Activated naive CD4-positive, alpha-beta T cell treated with anti-CD3 and anti-CD28 coated beads, Interleukin-2, amount 10 ng/mL, durations not matched to agents 7 days and 5 days (primary cell): ENCODE results near the gene GNG7.
"Not testable (repeated sequence)": the region's sequence is repeated elsewhere in the genome, so short reads cannot be mapped to it uniquely, and the experiment has no call there.

Experiments used
- CTCF ChIA-PET: fragments of 350-600 bp; sonication (Branson Sonifier 250); formaldehyde crosslinking; loops from one replicate; lab custom pipeline; 2021; ENCODE audit warnings: antibody characterized with exemption; lab: Charles Lee
- DNase-seq: peaks from one replicate; pipeline ENCODE4 v3.0.0-alpha.2; 2020
- H3K27ac Mint-ChIP-seq: one replicate; pipeline ENCODE4 v1.8.0; 2021; ENCODE audit warnings: mild to moderate bottlenecking, moderate library complexity, mixed read lengths
- H3K27me3 Mint-ChIP-seq: one replicate; pipeline ENCODE4 v1.8.0; 2021; ENCODE audit warnings: mild to moderate bottlenecking, mixed read lengths
- H3K36me3 Mint-ChIP-seq: one replicate; pipeline ENCODE4 v1.8.0; 2021; ENCODE audit warnings: mixed read lengths
- H3K4me1 Mint-ChIP-seq: one replicate; pipeline ENCODE4 v1.8.0; 2021; ENCODE audit warnings: mixed read lengths
- H3K4me3 Mint-ChIP-seq: one replicate; pipeline ENCODE4 v1.8.0; 2021; ENCODE audit warnings: mild to moderate bottlenecking, moderate library complexity, mixed read lengths
- H3K9me3 Mint-ChIP-seq: one replicate; pipeline ENCODE4 v1.8.0; 2021; ENCODE audit warnings: mixed read lengths

GNG7 gene

DNA sequence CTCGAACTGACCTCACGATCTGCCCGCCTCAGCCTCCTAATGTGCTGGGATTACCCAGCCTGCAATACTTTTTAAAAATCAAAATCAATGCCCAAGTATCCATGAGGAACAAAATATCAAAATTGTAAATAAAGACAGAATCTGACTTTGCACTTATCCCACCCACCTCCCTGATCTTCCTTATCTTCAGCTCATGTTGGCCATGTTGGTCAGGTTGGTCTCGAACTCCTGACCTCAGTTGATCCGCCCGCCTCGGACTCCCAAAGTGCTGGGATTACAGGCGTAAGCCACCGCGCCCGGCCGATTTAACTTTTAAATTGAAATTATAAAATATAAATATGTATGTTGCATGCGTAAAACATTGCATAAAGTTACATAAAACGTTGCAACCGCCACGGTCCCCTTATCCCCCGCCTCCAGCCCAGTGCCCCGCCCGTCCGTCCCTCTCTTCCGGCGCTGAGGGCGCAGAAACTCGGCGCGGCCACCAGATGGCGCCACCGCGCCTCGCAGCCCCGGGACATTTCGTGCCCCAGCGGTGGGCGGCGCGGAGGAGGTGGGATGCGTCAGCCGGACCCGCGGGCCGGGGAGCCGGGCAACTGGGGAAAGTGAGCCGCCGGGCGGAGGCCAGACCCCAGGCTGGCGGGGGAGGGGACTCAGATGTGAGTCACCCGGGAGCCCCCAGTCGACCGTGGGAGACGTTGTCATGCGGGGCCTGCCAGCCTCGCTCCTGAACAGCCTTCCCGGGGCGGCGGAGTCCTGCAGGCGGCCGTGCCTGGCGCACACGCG is 228.1 kb downstream of the GNG7 start:
- Mint-ChIP-seq H3K4me1 (peaks cover 27% of the 10 kb centered on the region), H3K9me3 (no peaks in the 10 kb centered on the region)

DNA sequence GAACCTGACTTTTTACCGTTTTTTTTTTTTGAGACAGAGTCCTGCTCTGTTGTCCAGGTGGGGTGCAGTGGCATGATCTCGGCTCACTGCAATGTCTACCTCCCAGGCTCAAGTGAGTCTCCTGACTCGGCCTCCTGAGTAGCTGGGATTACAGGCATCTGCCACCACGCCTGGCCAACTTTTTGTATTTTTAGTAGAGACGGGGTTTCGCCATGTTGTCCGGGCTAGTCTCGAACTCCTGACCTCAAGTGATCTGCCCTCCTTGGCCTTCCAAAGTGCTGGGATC is 232.6 kb downstream of the GNG7 start:
- not testable (repeated sequence) for H3K4me3 Mint-ChIP-seq, H3K9me3 Mint-ChIP-seq, DNase-seq, H3K27ac Mint-ChIP-seq, H3K36me3 Mint-ChIP-seq
- CTCF ChIA-PET, result interaction anchor here (1.0 to 2.5 kb wide), 6 partner anchors 13 to 151 kb away, joined by 3 to 9 read pairs (median 4); partner anchors contain the start of gene LMNB2
- peaks cover 19% of the 10 kb centered on the region for H3K4me1 Mint-ChIP-seq
- H3K27me3 Mint-ChIP-seq, result peaks cover 23% of the 10 kb centered on the region

More for the DNA sequence above, 228.1 kb downstream of the GNG7 start:
- Mint-ChIP-seq H3K27ac (peak overlapping the region; percentile 84), H3K4me3 (peak overlapping the region; percentile 76), H3K27me3 (peaks cover 15% of the 10 kb centered on the region), H3K36me3 (peaks cover 21% of the 10 kb centered on the region)
- CTCF ChIA-PET, result interaction anchor here (0.8 to 4.2 kb wide), 14 partner anchors 9 to 162 kb away, joined by 3 to 63 read pairs (median 6); no protein-coding TSS in a partner anchor
- peak; percentile 88 for DNase-seq

DNA sequence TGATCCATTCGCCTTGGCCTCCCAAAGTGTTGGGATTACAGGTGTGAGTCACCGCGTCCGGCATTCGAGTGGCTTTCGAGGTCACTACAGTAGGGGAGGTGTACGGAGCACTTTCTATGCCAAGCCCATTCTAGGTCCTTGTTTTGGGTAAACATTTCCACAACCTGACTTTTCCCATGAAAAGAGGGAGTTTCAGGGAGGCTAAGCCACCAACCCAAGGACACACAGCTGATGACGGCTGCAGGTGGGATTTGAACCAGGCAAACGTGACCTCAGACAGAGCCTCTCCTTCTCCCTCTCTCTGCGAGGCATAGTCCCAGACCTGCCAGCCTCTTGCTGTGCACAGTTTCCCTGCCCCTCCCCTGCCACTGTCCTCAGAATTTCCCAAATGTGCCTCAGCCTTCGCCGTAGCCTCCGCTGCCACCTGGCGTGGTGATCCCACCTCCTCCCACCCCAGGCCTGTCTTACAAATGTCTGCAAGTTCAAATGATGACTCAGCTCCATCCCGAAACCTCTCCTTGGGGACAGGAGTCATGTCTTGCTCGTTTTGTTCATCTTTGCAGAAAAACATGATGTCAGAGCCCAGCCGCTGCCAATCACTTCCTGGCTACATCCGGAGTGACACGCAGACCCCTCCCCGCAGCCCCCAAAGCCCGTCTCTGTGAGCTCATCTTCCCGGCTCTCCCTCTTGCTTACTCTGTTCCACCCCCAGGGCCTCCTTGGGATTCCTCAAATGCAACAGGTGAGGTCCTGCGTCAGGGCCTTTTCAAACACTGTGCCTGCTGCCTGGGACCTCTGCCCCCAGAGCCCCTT is 233.2 kb downstream of the GNG7 start:
- peaks cover 18% of the 10 kb centered on the region for H3K4me1 Mint-ChIP-seq
- CTCF ChIA-PET, result interaction anchor here (1.2 to 2.5 kb wide), 4 partner anchors 111 to 151 kb away, joined by 4 to 9 read pairs (median 5); no protein-coding TSS in a partner anchor
- H3K36me3 Mint-ChIP-seq, result no peaks in the 10 kb centered on the region
- H3K27ac Mint-ChIP-seq, result no peak overlapping the region
- H3K27me3 Mint-ChIP-seq, result peaks cover 28% of the 10 kb centered on the region
- DNase-seq, result peak; percentile 48
- H3K9me3 Mint-ChIP-seq, result no peaks in the 10 kb centered on the region
- H3K4me3 Mint-ChIP-seq, result no peak overlapping the region

DNA sequence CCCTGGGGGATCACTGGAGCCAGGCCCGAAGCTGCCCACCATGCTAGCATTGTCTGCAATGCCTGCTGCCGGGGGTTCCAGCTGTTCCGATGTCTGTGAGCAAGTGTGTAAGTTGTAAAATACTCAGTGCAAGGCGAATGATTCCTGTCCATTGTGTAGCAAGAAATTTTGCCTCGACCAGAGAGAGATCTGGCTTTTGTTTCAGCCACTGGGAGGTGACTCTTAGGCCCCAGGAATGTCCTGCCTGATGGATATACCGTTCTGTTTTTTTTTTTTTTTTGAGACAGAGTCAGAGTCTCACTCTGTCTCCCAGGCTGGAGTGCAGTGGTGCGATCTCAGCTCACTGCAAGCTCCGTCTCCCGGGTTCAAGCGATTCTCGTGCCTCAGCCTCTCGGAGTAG is 233.9 kb downstream of the GNG7 start:
- H3K27me3 Mint-ChIP-seq, result peaks cover 28% of the 10 kb centered on the region
- H3K36me3 Mint-ChIP-seq, result no peaks in the 10 kb centered on the region
- H3K9me3 Mint-ChIP-seq, result no peaks in the 10 kb centered on the region
- CTCF ChIA-PET, result interaction anchor here (1.5 kb wide), 1 partner anchor 145 kb away, joined by 6 read pairs; no protein-coding TSS in a partner anchor
- DNase-seq, result no peak
- H3K4me3 Mint-ChIP-seq, result no peak overlapping the region
- no peak overlapping the region for H3K27ac Mint-ChIP-seq
- H3K4me1 Mint-ChIP-seq, result peaks cover 18% of the 10 kb centered on the region

DNA sequence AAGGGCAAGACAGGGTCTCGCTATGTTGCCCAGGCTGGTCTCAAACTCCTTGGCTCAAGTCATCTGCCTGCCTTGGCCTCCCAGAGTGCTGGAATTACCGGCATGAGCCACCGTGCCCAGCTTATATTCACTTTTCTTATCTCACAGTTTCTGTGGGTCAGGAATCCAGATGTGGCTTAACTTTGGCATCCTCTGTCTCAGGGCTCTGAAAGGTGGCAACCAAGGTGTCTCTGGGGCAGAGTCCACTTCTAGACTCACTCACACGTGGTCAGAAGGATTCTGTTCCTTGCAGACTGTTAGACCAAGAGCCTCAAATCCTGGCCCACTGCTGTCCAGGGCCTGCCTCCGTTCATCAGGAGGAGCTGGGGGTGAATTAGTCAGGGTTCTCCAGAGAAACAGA is 238.1 kb downstream of the GNG7 start:
- Mint-ChIP-seq H3K4me3 (no peak overlapping the region), H3K27ac (no peak overlapping the region), H3K4me1 (peaks cover 27% of the 10 kb centered on the region), H3K27me3 (peaks cover 17% of the 10 kb centered on the region), H3K9me3 (no peaks in the 10 kb centered on the region), H3K36me3 (peaks cover 5% of the 10 kb centered on the region)
- CTCF ChIA-PET, result interaction anchor here (1.0 kb wide), 1 partner anchor 10 kb away, joined by 3 read pairs; no protein-coding TSS in a partner anchor
- DNase-seq, result no peak

DNA sequence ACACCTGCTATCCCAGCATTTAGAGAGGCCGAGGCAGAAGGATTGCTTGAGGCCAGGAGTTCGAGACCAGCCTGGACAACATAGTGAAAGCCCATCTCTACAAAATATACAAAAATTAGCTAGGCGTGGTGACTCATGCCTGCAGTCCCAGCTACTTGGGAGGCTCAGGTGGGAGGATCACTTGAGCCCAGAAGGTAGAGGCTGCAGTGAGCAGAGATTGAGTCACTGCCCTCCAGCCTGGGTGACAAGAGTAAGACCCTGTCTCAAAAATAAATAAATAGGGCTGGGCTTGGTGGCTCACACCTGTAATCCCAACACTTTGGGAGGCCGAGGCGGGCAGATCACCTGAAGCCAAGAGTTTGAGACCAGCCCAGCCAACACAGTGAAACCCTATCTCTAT is 238.8 kb downstream of the GNG7 start:
- H3K4me3 Mint-ChIP-seq, result peak overlapping the region; percentile 44
- H3K36me3 Mint-ChIP-seq, DNase-seq, H3K9me3 Mint-ChIP-seq: not testable (repeated sequence)
- CTCF ChIA-PET, result interaction anchor here (1.4 kb wide), 1 partner anchor 150 kb away, joined by 3 read pairs; no protein-coding TSS in a partner anchor
- peaks cover 22% of the 10 kb centered on the region for H3K4me1 Mint-ChIP-seq
- H3K27ac Mint-ChIP-seq, result peak overlapping the region; percentile 21
- H3K27me3 Mint-ChIP-seq, result peaks cover 15% of the 10 kb centered on the region

DNA sequence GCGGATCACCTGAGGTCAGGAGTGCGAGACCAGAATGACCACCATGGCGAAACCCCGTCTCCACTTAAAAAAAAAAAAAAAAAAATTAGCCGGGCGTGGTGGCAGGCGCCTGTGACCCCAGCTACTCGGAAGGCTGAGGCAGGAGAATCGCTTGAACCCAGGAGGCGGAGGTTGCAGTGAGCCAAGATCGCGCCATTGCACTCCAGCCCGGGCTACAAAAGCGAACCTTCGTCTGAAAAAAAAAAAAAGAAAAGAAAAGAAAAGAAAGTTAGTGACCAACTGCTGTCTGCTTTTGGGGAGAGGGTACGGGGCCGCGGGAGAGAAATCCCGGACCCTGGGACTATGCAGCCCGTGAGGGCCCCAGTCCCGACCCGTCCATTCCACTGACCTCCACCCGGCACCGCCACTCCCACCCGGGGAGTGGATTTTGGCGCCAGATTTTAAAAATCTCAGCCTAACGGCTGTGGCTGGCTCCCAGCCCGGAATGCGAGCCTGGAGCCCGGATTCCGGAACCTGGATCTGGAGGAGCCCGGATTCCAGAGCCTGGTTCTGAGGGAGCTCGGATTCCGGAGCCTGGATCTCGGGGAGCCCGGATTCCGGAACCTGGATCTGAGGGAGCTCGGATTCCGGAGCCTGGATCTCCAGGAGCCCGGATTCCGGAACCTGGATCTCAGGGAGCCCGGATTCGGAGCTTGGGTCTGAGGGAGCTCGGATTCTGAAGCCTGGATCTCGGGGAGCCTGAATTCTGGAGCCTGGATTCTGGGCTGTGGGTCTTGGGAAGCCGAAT is 239.7 kb downstream of the GNG7 start:
- H3K4me3 Mint-ChIP-seq, result peak overlapping the region; percentile 91
- no peaks in the 10 kb centered on the region for H3K9me3 Mint-ChIP-seq
- peak overlapping the region; percentile 14 for H3K27ac Mint-ChIP-seq
- peaks cover 5% of the 10 kb centered on the region for H3K36me3 Mint-ChIP-seq
- H3K27me3 Mint-ChIP-seq, result peaks cover 11% of the 10 kb centered on the region
- no peak for DNase-seq
- CTCF ChIA-PET, result interaction anchor here (1.2 to 1.4 kb wide), 3 partner anchors 13 to 151 kb away, joined by 3 to 4 read pairs (median 3); partner anchors contain the start of gene GADD45B
- H3K4me1 Mint-ChIP-seq, result peaks cover 19% of the 10 kb centered on the region

DNA sequence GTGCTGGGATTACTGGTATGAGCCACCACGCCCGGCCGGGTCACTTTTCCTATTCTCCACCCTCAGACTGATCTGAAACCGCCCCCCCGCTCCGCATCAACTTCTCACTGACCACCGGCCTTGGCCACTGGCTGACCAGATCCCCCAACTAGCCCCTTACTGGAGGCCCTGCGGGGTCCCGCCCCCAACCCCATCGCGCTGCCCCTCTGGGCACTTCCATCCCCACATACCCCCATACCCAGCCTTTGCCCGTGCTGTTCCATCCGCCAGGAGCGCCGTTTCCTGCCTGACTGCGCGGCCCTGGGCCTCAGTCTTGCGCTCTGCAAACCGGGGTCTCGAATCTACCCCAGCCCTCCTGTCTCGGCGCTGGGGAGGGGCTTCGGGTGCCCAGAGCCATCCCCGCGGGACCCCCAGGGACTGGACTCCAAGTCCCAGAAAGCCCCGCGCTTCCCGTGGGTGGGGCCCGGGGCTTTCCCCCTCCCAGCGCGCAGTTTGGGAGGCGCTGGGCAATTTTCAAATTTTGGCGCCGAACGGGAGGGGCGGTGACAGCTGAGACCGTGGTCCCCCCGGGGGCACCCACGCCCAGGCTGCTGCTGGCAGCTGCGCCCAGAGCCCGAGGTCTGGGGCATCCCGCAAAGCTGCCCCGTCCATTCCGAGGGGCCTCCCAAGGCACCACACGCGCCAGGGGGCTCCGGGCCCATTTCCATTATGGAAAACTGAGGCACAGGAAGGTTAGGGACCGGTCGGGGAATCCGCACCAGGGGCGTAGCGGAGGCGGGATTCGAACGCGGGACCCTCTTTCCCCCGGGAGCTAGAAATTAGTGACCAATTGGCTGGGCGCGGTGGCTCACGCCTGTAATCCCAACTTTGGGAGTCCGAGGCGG is 240.5 kb downstream of the GNG7 start:
- peaks cover 11% of the 10 kb centered on the region for H3K27me3 Mint-ChIP-seq

More for the DNA sequence above, 240.5 kb downstream of the GNG7 start:
- H3K27ac Mint-ChIP-seq, result peak overlapping the region; percentile 88
- peak; percentile 84 for DNase-seq
- CTCF ChIA-PET, result interaction anchor here (1.1 to 1.4 kb wide), 4 partner anchors 14 to 152 kb away, joined by 3 to 4 read pairs (median 3); partner anchors contain the start of gene GADD45B
- H3K36me3 Mint-ChIP-seq, result peaks cover 9% of the 10 kb centered on the region
- H3K9me3 Mint-ChIP-seq, result no peaks in the 10 kb centered on the region
- peaks cover 25% of the 10 kb centered on the region for H3K4me1 Mint-ChIP-seq
- peak overlapping the region; percentile 91 for H3K4me3 Mint-ChIP-seq
